Adipocyte (in vitro differentiated cells): Measurements from ENCODE around the gene FUT1.
"Not testable (repeated sequence)": the region's sequence is repeated elsewhere in the genome, so short reads cannot be mapped to it uniquely, and the experiment has no call there.

Source experiments
- DNase-seq: peaks from one replicate; pipeline ENCODE4 v3.0.0-alpha.2; 2015; ENCODE audit warnings: low read depth
- H3K27me3 ChIP-seq: replicated peaks from 2 replicates; pipeline ENCODE4 v1.7.0; 2013; ENCODE audit warnings: mild to moderate bottlenecking, low read length, moderate library complexity; ENCODE audit not compliant: control insufficient read depth, insufficient read depth
- H3K36me3 ChIP-seq: 2 replicates; pipeline ENCODE4 v1.7.0; 2013; ENCODE audit warnings: low read length, mild to moderate bottlenecking, moderate library complexity; ENCODE audit not compliant: control insufficient read depth, insufficient read depth, severe bottlenecking
- H3K4me1 ChIP-seq: 2 replicates; pipeline ENCODE4 v1.7.0; 2013; ENCODE audit warnings: mild to moderate bottlenecking, low read length, moderate library complexity; ENCODE audit not compliant: control insufficient read depth, insufficient read depth
- H3K4me3 ChIP-seq: 2 replicates; pipeline ENCODE4 v1.7.0; 2013; ENCODE audit warnings: mild to moderate bottlenecking, low read length, moderate library complexity
- H3K9ac ChIP-seq: 2 replicates; pipeline ENCODE4 v1.7.0; 2013; ENCODE audit warnings: mild to moderate bottlenecking, low read length, moderate library complexity
- H3K9me3 ChIP-seq: 2 replicates; pipeline ENCODE4 v1.7.0; 2013; ENCODE audit warnings: mild to moderate bottlenecking, low read length, moderate library complexity; ENCODE audit not compliant: control insufficient read depth

Gene FUT1

GRCh38 chr19:48786422-48786821 lies 34.0 kb upstream of the FUT1 start:
- H3K36me3 ChIP-seq, H3K4me1 ChIP-seq, H3K9ac ChIP-seq, H3K4me3 ChIP-seq, DNase-seq, H3K9me3 ChIP-seq, H3K27me3 ChIP-seq: not testable (repeated sequence)

- peaks cover 3% of the 10 kb centered on the region for H3K27me3 ChIP-seq
- no peak overlapping the region for H3K9ac ChIP-seq
- peak; percentile 26 for DNase-seq
- no peak overlapping the region for H3K4me3 ChIP-seq
- H3K9me3 ChIP-seq: no peaks in the 10 kb centered on the region
- peaks cover 10% of the 10 kb centered on the region for H3K4me1 ChIP-seq
- no peaks in the 10 kb centered on the region for H3K36me3 ChIP-seq
These were observed 32.1 kb upstream of the FUT1 start for GRCh38 chr19:48784527-48784926.

- H3K27me3 ChIP-seq: peaks cover 3% of the 10 kb centered on the region
- peaks cover 10% of the 10 kb centered on the region for H3K4me1 ChIP-seq
- H3K36me3 ChIP-seq: no peaks in the 10 kb centered on the region
- H3K4me3 ChIP-seq: no peak overlapping the region
- H3K9me3 ChIP-seq: no peaks in the 10 kb centered on the region
- H3K9ac ChIP-seq: no peak overlapping the region
- DNase-seq: no peak
These were observed 28.4 kb upstream of the FUT1 start for GRCh38 chr19:48780631-48781391.

GRCh38 chr19:48779636-48780035 lies 27.2 kb upstream of the FUT1 start:
- Histone ChIP-seq H3K9me3 (no peaks in the 10 kb centered on the region), H3K9ac (no peak overlapping the region), H3K36me3 (no peaks in the 10 kb centered on the region), H3K27me3 (no peaks in the 10 kb centered on the region), H3K4me1 (peaks cover 10% of the 10 kb centered on the region), H3K4me3 (no peak overlapping the region)
- DNase-seq: no peak

- H3K27me3 ChIP-seq: no peaks in the 10 kb centered on the region
- DNase-seq: no peak
- no peaks in the 10 kb centered on the region for H3K9me3 ChIP-seq
- no peak overlapping the region for H3K4me3 ChIP-seq
- no peaks in the 10 kb centered on the region for H3K36me3 ChIP-seq
- no peak overlapping the region for H3K9ac ChIP-seq
- peaks cover 11% of the 10 kb centered on the region for H3K4me1 ChIP-seq
These were observed 25.3 kb upstream of the FUT1 start for GRCh38 chr19:48777720-48778119.

- no peak overlapping the region for H3K9ac ChIP-seq
- H3K4me1 ChIP-seq: peaks cover 12% of the 10 kb centered on the region
- H3K4me3 ChIP-seq: no peak overlapping the region
- H3K27me3 ChIP-seq: no peaks in the 10 kb centered on the region
- no peak for DNase-seq
- no peaks in the 10 kb centered on the region for H3K9me3 ChIP-seq
- no peaks in the 10 kb centered on the region for H3K36me3 ChIP-seq
These were observed 24.7 kb upstream of the FUT1 start for GRCh38 chr19:48777139-48777538.

- no peaks in the 10 kb centered on the region for H3K9me3 ChIP-seq
- H3K4me3 ChIP-seq: peak overlapping the region; percentile 33
- H3K36me3 ChIP-seq: no peaks in the 10 kb centered on the region
- DNase-seq: no peak
- H3K27me3 ChIP-seq: no peaks in the 10 kb centered on the region
- peaks cover 18% of the 10 kb centered on the region for H3K4me1 ChIP-seq
- no peak overlapping the region for H3K9ac ChIP-seq
These were observed 20.1 kb upstream of the FUT1 start for GRCh38 chr19:48772503-48772953.

- DNase-seq: no peak
- no peak overlapping the region for H3K4me3 ChIP-seq
- no peak overlapping the region for H3K9ac ChIP-seq
- H3K9me3 ChIP-seq: no peaks in the 10 kb centered on the region
- H3K36me3 ChIP-seq: no peaks in the 10 kb centered on the region
- H3K4me1 ChIP-seq: peaks cover 18% of the 10 kb centered on the region
- H3K27me3 ChIP-seq: no peaks in the 10 kb centered on the region
These were observed 18.5 kb upstream of the FUT1 start for GRCh38 chr19:48770734-48771472.

- Histone ChIP-seq H3K4me1 (peaks cover 18% of the 10 kb centered on the region), H3K36me3 (no peaks in the 10 kb centered on the region), H3K4me3 (no peak overlapping the region), H3K9me3 (no peaks in the 10 kb centered on the region), H3K9ac (no peak overlapping the region), H3K27me3 (no peaks in the 10 kb centered on the region)
- peak; percentile 65 for DNase-seq
These were observed 17.8 kb upstream of the FUT1 start for GRCh38 chr19:48770266-48770665.

- DNase-seq: no peak
- peaks cover 18% of the 10 kb centered on the region for H3K4me1 ChIP-seq
- H3K36me3 ChIP-seq: no peaks in the 10 kb centered on the region
- peaks cover 6% of the 10 kb centered on the region for H3K27me3 ChIP-seq
- no peaks in the 10 kb centered on the region for H3K9me3 ChIP-seq
- no peak overlapping the region for H3K4me3 ChIP-seq
- H3K9ac ChIP-seq: no peak overlapping the region
These were observed 16.7 kb upstream of the FUT1 start for GRCh38 chr19:48768994-48769713.

- not testable (repeated sequence) for H3K4me3 ChIP-seq, H3K9me3 ChIP-seq, DNase-seq, H3K9ac ChIP-seq, H3K36me3 ChIP-seq, H3K27me3 ChIP-seq
- peaks cover 18% of the 10 kb centered on the region for H3K4me1 ChIP-seq
These were observed 15.8 kb upstream of the FUT1 start for GRCh38 chr19:48768171-48768753.
